ENCODE measurements around the gene PABPN1. TPM values are rescaled to one million over a fixed set of nuclear protein-coding genes. Genes with fewer than 3 reads are reported as not detected.

The PABPN1 gene
- polyA plus RNA-seq, 1 experiment, result 119 TPM

DNA sequence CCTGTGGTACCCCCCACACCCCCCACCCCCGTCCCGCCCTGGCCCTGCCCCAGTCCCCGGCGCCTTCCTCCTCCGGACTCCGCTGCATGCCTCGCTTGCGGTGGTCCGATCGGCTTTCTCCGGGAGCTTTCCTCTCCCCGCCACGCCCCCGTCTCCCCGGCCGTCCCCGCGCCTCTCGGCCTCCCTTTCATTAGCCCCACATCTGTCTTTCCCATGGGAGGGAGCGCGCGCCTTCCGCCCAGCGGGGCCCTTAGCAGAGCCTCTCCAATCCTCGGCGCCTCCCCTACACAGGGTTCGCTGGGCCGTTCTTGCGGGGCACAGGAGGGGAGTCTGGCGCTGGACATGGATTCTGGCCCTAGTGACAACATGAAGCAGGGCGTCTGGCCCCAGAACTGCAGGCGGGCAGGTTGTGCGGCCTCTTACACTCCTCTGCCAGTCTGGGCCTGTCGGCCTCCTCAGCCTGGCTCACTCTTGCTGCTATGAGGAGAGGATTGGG, 45.2 kb downstream of the PABPN1 start:
- TF ChIP-seq, protein P1, sequence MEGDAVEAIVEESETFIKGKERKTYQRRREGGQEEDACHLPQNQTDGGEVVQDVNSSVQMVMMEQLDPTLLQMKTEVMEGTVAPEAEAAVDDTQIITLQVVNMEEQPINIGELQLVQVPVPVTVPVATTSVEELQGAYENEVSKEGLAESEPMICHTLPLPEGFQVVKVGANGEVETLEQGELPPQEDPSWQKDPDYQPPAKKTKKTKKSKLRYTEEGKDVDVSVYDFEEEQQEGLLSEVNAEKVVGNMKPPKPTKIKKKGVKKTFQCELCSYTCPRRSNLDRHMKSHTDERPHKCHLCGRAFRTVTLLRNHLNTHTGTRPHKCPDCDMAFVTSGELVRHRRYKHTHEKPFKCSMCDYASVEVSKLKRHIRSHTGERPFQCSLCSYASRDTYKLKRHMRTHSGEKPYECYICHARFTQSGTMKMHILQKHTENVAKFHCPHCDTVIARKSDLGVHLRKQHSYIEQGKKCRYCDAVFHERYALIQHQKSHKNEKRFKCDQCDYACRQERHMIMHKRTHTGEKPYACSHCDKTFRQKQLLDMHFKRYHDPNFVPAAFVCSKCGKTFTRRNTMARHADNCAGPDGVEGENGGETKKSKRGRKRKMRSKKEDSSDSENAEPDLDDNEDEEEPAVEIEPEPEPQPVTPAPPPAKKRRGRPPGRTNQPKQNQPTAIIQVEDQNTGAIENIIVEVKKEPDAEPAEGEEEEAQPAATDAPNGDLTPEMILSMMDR (IDR thresholded peaks at IDR 0.05; ENCODE audit: insufficient read depth, low read depth, low read length), result no peak
- no peak for DNase-seq (ENCODE audit: low read depth)
- Histone ChIP-seq H3K4me3 (ENCODE audit: low read depth, low read length) (peak overlapping the region; percentile 37), H3K36me3 (ENCODE audit: control insufficient read depth, insufficient read depth, low read length) (no peaks in the 10 kb centered on the region), H3K27me3 (ENCODE audit: control insufficient read depth, insufficient read depth, low read length) (peaks cover 18% of the 10 kb centered on the region)
- ChIA-PET CTCF (interaction anchor here (0.7 to 1.3 kb wide), 2 partner anchors 10 to 72 kb away, joined by 3 read pairs; partner anchors contain the start of gene CMTM5), POLR2A (no interaction called here)

DNA sequence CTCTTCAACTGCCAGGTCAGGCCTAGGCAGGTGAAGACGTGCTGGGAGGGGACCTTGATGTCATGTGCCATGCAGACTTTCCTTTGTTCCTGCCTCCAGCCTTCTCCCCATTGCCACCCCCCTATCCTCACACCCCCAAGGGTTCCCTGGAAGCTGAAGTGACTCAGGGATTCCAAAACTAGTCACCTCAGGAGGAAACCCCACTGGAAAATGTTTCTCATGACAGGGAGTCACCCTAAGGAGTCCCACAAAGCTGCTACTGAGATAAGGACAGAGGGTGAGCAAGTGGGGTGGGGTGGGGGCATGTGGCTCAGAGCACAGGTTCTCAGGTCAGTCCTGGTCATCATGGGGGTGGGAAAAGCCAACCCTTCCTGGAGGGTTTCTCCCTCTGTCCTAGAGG, 49.0 kb downstream of the PABPN1 start:
- POLR2A ChIA-PET, result no interaction called here
- TF ChIP-seq, protein P1 (IDR thresholded peaks at IDR 0.05; ENCODE audit: insufficient read depth, low read depth, low read length), result no peak
- CTCF ChIA-PET, result interaction anchor here (0.6 to 4.5 kb wide), 4 partner anchors 9 to 29 kb away, joined by 3 to 41 read pairs (median 3); no protein-coding TSS in a partner anchor
- DNase-seq (ENCODE audit: low read depth), result no peak
- Histone ChIP-seq H3K27me3 (ENCODE audit: control insufficient read depth, insufficient read depth, low read length) (peaks cover 12% of the 10 kb centered on the region), H3K36me3 (ENCODE audit: control insufficient read depth, insufficient read depth, low read length) (no peaks in the 10 kb centered on the region), H3K4me3 (ENCODE audit: low read depth, low read length) (no peak overlapping the region)

DNA sequence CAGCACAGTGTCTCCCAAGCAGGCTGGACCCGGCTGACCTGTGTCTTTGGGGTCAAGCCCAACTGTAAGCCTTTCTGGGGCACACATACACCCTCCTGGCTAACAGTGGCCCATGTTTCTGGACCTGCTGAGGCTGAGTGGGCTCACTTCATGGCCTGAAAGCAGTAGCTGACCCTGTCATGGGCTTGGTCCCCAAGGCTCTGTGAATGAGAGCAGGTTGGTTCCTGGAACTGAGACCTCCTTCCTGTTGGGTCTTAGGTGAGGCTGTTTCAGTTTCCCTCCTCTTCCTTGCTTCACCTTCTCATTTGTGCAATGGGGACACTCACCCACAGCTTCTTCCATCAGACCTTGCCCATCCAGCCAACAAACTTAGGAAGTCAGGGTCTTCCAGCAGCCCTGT, 50.6 kb downstream of the PABPN1 start:
- TF ChIP-seq, protein P1 (IDR thresholded peaks at IDR 0.05; ENCODE audit: insufficient read depth, low read depth, low read length), result no peak
- CTCF ChIA-PET, result interaction anchor here (1.2 kb wide), 1 partner anchor 19 kb away, joined by 3 read pairs; the partner anchor contains the start of gene SLC22A17
- Histone ChIP-seq H3K36me3 (ENCODE audit: control insufficient read depth, insufficient read depth, low read length) (no peaks in the 10 kb centered on the region), H3K4me3 (ENCODE audit: low read depth, low read length) (no peak overlapping the region), H3K27me3 (ENCODE audit: control insufficient read depth, insufficient read depth, low read length) (peaks cover 12% of the 10 kb centered on the region)
- DNase-seq (ENCODE audit: low read depth), result no peak
- POLR2A ChIA-PET, result no interaction called here

DNA sequence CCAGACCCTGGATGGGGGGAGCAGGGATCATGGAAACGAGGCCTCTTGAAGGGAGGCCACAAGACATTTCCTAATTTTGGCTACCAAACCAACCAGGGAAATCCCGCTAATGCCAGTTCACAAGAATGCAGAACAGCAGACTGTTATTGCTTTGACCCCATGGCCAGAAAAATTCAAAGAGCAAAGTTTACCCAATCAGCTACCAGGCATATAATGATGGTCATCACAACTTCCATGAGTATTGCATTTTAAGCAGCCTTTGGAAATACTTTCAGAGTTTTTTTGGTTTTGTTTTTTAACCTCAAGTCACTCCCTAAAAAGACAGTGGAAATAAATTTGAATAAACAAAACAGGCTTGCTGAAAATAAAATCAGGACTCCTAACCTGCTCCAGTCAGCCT, 51.3 kb downstream of the PABPN1 start, which contains the start of gene IL25:
IL25 (plus strand) TSS at position 301 of the 400 bp plus-strand sequence.
- CTCF ChIA-PET, result interaction anchor here (1.2 kb wide), 1 partner anchor 20 kb away, joined by 3 read pairs; the partner anchor contains the start of gene SLC22A17
- Histone ChIP-seq H3K4me3 (ENCODE audit: low read depth, low read length) (no peak within 1 kb of the TSS), H3K36me3 (ENCODE audit: control insufficient read depth, insufficient read depth, low read length) (no peaks in the 10 kb centered on the region), H3K27me3 (ENCODE audit: control insufficient read depth, insufficient read depth, low read length) (peaks cover 14% of the 10 kb centered on the region)
- TF ChIP-seq, protein P1 (IDR thresholded peaks at IDR 0.05; ENCODE audit: insufficient read depth, low read depth, low read length), result no peak
- no peak for DNase-seq (ENCODE audit: low read depth)
- POLR2A ChIA-PET, result no interaction called here

DNA sequence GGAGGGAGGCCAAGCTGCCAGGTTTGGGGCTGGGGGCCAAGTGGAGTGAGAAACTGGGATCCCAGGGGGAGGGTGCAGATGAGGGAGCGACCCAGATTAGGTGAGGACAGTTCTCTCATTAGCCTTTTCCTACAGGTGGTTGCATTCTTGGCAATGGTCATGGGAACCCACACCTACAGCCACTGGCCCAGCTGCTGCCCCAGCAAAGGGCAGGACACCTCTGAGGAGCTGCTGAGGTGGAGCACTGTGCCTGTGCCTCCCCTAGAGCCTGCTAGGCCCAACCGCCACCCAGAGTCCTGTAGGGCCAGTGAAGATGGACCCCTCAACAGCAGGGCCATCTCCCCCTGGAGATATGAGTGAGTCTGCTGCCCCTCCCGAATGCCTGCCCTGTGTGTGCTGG, 51.8 kb downstream of the PABPN1 start:
- ChIA-PET POLR2A (no interaction called here), CTCF (no interaction called here)
- TF ChIP-seq, protein P1 (IDR thresholded peaks at IDR 0.05; ENCODE audit: insufficient read depth, low read depth, low read length), result no peak
- H3K36me3 ChIP-seq (ENCODE audit: control insufficient read depth, insufficient read depth, low read length), result no peaks in the 10 kb centered on the region
- H3K4me3 ChIP-seq (ENCODE audit: low read depth, low read length), result no peak overlapping the region
- no peak for DNase-seq (ENCODE audit: low read depth)
- H3K27me3 ChIP-seq (ENCODE audit: control insufficient read depth, insufficient read depth, low read length), result peaks cover 12% of the 10 kb centered on the region

Other genes starting within 250 kb of the PABPN1 start
- 120 and 123 TPM in 2 replicates for gene ACIN1, start 226.3 kb upstream of the PABPN1 start, polyA plus RNA-seq (2011; rRNA removed)
- 104 and 112 TPM in 2 replicates for gene C14orf119, start 226.0 kb upstream of the PABPN1 start, polyA plus RNA-seq (2011; rRNA removed)
- 0.05 and 0.07 TPM in 2 replicates for gene CIROP, start 216.5 kb upstream of the PABPN1 start, polyA plus RNA-seq (2011; rRNA removed)
- not detected in 2 replicates for gene CEBPE, start 202.2 kb upstream of the PABPN1 start, polyA plus RNA-seq (2011; rRNA removed)
- 2.8 and 4.6 TPM in 2 replicates for gene SLC7A8, start 137.8 kb upstream of the PABPN1 start, polyA plus RNA-seq (2011; rRNA removed)
- gene RNF212B, start 83.5 kb upstream of the PABPN1 start, polyA plus RNA-seq (2011; rRNA removed), result not detected in 2 replicates
- gene HOMEZ, start 35.3 kb upstream of the PABPN1 start, polyA plus RNA-seq (2011; rRNA removed), result 11.9 and 16.0 TPM in 2 replicates
- gene PPP1R3E, start 18.6 kb upstream of the PABPN1 start, polyA plus RNA-seq (2011; rRNA removed), result 2.5 and 2.8 TPM in 2 replicates
- gene BCL2L2, start 14.6 kb upstream of the PABPN1 start, polyA plus RNA-seq (2011; rRNA removed), result 26.5 and 27.9 TPM in 2 replicates
- gene SLC22A17, start 31.4 kb downstream of the PABPN1 start, polyA plus RNA-seq (2011; rRNA removed), result 9.0 and 14.0 TPM in 2 replicates
- gene EFS, start 43.7 kb downstream of the PABPN1 start, polyA plus RNA-seq (2011; rRNA removed), result 1.5 and 2.7 TPM in 2 replicates
- not detected in 2 replicates for gene IL25, start 51.4 kb downstream of the PABPN1 start, polyA plus RNA-seq (2011; rRNA removed)
- not detected in 2 replicates for gene CMTM5, start 55.6 kb downstream of the PABPN1 start, polyA plus RNA-seq (2011; rRNA removed)
- not detected in 2 replicates for gene MYH6, start 86.8 kb downstream of the PABPN1 start, polyA plus RNA-seq (2011; rRNA removed)
- gene MYH7, start 114.2 kb downstream of the PABPN1 start, polyA plus RNA-seq (2011; rRNA removed), result not detected in 2 replicates
- 34.5 and 51.3 TPM in 2 replicates for gene NGDN, start 148.2 kb downstream of the PABPN1 start, polyA plus RNA-seq (2011; rRNA removed)
- 0.28 and 0.32 TPM in 2 replicates for gene ZFHX2, start 230.3 kb downstream of the PABPN1 start, polyA plus RNA-seq (2011; rRNA removed)
- gene THTPA, start 234.8 kb downstream of the PABPN1 start, polyA plus RNA-seq (2011; rRNA removed), result 8.1 and 14.2 TPM in 2 replicates
- 33.3 and 54.5 TPM in 2 replicates for gene AP1G2, start 246.3 kb downstream of the PABPN1 start, polyA plus RNA-seq (2011; rRNA removed)